Measurements from ENCODE around the gene LRMDA. TPM values are rescaled to one million over a fixed set of nuclear protein-coding genes. Genes with fewer than 3 reads are reported as not detected.

LRMDA gene
- total and polyA plus RNA-seq, 10 of the 15 experiments (the other 5 are each of a cell fraction or from before 2014, with no cell fraction given) = 0.07 to 0.54 (median 0.29) TPM; not detected in 4

GRCh38 chr10:75638752-75639151 lies 207.3 kb downstream of the LRMDA start:
- FAIRE-seq (no peak), DNase-seq (ENCODE audit: low read depth, low spot score) (no peak), ATAC-seq (no peak)
- Histone ChIP-seq H3K27ac (ENCODE audit: control insufficient read depth, insufficient read depth) (no peak overlapping the region), H4K20me1 (ENCODE audit: control insufficient read depth, insufficient read depth) (no peaks in the 10 kb centered on the region), H3K79me2 (ENCODE audit: control insufficient read depth, insufficient read depth, low read length) (no peaks in the 10 kb centered on the region), H3K9ac (ENCODE audit: control insufficient read depth, insufficient read depth, low read length) (no peak overlapping the region), H3K9me3 (replicated peaks; ENCODE audit: control insufficient read depth, insufficient read depth, low read length) (no peaks in the 10 kb centered on the region), H3K4me3 (no peak overlapping the region), H3K4me2 (ENCODE audit: control insufficient read depth, insufficient read depth) (no peak overlapping the region), H2AFZ (ENCODE audit: control insufficient read depth, low read depth, low read length) (no peak overlapping the region), H3K36me3 (ENCODE audit: control insufficient read depth in 2 of 2, insufficient read depth in 2 of 2, low read length in 1 of 2) (no peaks in the 10 kb centered on the region), H3K4me1 (ENCODE audit: control insufficient read depth, insufficient read depth, low read length) (no peaks in the 10 kb centered on the region), H3K27me3 (replicated peaks in 1 of 2; ENCODE audit: control insufficient read depth in 2 of 2, insufficient read depth in 2 of 2, low read length in 1 of 2) (no peaks in the 10 kb centered on the region)
- intact Hi-C loops (cut with micrococcal nuclease; ENCODE audit: unreplicated experiment) (no loop called here), in situ Hi-C loops (cut with MboI) (no loop called here)
- WGBS (ENCODE audit: insufficient coverage, insufficient replicate concordance, low lambda C conversion rate, missing lambda C conversion rate) = 0% methylated on average over 2 of the region's 2 CpGs
- ChIA-PET RAD21 (ENCODE audit: unreplicated experiment) (no interaction called here), SMC1A (ENCODE audit: uncharacterized antibody, unreplicated experiment) (no interaction called here), POLR2A (no interaction called here), CTCF (no interaction called here)
- BruUV-seq (replicated peaks) = no TSS peak
- no peak for TF ChIP-seq CHD4 (IDR thresholded peaks at IDR 0.05)
- no peak for TF ChIP-seq PKNOX1 (IDR thresholded peaks at IDR 0.05)
- no peak for TF ChIP-seq MLLT1 (IDR thresholded peaks at IDR 0.05)
- TF ChIP-seq, protein P1, sequence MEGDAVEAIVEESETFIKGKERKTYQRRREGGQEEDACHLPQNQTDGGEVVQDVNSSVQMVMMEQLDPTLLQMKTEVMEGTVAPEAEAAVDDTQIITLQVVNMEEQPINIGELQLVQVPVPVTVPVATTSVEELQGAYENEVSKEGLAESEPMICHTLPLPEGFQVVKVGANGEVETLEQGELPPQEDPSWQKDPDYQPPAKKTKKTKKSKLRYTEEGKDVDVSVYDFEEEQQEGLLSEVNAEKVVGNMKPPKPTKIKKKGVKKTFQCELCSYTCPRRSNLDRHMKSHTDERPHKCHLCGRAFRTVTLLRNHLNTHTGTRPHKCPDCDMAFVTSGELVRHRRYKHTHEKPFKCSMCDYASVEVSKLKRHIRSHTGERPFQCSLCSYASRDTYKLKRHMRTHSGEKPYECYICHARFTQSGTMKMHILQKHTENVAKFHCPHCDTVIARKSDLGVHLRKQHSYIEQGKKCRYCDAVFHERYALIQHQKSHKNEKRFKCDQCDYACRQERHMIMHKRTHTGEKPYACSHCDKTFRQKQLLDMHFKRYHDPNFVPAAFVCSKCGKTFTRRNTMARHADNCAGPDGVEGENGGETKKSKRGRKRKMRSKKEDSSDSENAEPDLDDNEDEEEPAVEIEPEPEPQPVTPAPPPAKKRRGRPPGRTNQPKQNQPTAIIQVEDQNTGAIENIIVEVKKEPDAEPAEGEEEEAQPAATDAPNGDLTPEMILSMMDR (IDR thresholded peaks at IDR 0.05 in 2 of 3, conservative IDR thresholded peaks at IDR 0.05 in 1 of 3; ENCODE audit: control insufficient read depth in 2 of 3, extremely low read depth in 1 of 3, insufficient read depth in 1 of 3, low read depth in 3 of 3, low read length in 3 of 3) = no peak
- TF ChIP-seq, protein P2, sequence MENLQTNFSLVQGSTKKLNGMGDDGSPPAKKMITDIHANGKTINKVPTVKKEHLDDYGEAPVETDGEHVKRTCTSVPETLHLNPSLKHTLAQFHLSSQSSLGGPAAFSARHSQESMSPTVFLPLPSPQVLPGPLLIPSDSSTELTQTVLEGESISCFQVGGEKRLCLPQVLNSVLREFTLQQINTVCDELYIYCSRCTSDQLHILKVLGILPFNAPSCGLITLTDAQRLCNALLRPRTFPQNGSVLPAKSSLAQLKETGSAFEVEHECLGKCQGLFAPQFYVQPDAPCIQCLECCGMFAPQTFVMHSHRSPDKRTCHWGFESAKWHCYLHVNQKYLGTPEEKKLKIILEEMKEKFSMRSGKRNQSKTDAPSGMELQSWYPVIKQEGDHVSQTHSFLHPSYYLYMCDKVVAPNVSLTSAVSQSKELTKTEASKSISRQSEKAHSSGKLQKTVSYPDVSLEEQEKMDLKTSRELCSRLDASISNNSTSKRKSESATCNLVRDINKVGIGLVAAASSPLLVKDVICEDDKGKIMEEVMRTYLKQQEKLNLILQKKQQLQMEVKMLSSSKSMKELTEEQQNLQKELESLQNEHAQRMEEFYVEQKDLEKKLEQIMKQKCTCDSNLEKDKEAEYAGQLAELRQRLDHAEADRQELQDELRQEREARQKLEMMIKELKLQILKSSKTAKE (IDR thresholded peaks at IDR 0.05; ENCODE audit: low read depth, poor library complexity, severe bottlenecking) = no peak
- TF ChIP-seq, protein P3, sequence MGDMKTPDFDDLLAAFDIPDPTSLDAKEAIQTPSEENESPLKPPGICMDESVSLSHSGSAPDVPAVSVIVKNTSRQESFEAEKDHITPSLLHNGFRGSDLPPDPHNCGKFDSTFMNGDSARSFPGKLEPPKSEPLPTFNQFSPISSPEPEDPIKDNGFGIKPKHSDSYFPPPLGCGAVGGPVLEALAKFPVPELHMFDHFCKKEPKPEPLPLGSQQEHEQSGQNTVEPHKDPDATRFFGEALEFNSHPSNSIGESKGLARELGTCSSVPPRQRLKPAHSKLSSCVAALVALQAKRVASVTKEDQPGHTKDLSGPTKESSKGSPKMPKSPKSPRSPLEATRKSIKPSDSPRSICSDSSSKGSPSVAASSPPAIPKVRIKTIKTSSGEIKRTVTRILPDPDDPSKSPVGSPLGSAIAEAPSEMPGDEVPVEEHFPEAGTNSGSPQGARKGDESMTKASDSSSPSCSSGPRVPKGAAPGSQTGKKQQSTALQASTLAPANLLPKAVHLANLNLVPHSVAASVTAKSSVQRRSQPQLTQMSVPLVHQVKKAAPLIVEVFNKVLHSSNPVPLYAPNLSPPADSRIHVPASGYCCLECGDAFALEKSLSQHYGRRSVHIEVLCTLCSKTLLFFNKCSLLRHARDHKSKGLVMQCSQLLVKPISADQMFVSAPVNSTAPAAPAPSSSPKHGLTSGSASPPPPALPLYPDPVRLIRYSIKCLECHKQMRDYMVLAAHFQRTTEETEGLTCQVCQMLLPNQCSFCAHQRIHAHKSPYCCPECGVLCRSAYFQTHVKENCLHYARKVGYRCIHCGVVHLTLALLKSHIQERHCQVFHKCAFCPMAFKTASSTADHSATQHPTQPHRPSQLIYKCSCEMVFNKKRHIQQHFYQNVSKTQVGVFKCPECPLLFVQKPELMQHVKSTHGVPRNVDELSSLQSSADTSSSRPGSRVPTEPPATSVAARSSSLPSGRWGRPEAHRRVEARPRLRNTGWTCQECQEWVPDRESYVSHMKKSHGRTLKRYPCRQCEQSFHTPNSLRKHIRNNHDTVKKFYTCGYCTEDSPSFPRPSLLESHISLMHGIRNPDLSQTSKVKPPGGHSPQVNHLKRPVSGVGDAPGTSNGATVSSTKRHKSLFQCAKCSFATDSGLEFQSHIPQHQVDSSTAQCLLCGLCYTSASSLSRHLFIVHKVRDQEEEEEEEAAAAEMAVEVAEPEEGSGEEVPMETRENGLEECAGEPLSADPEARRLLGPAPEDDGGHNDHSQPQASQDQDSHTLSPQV (IDR thresholded peaks at IDR 0.05) = no peak
- TF ChIP-seq ZBTB33 (IDR thresholded peaks at IDR 0.05) = no peak
- TF ChIP-seq SMAD5 (IDR thresholded peaks at IDR 0.05; ENCODE audit: low read depth) = no peak

All from GM12878 (cell line).